Heart right ventricle (tissue), 16 donors: ENCODE results near the gene OLIG1. TPM values are rescaled to one million over a fixed set of nuclear protein-coding genes. Genes with fewer than 3 reads are reported as not detected.

Source experiments
- ATAC-seq, 8 donors: fragments of 200-7000 bp; cut with Tn5 transposase; one replicate each; pipeline ENCODE4 v1.9.1; 2020; ENCODE audit warnings: mild to moderate bottlenecking in 8 of 8, moderate library complexity in 8 of 8, moderate number of reproducible peaks in 1 of 8
- DNase-seq, 2 donors: peaks; one replicate each; pipeline ENCODE4 v3.0.0-alpha.2; 2020
- H3K27ac ChIP-seq, 10 donors: fragments of 200-600 bp; sonication (generic) in 2 of 10; one replicate each; pipeline versions ENCODE4 v1.5.0 to v1.8.0; 2020 to 2022; ENCODE audit warnings: mild to moderate bottlenecking in 3 of 10
- H3K27me3 ChIP-seq, 7 donors: fragments of 200-600 bp; one replicate each; pipeline ENCODE4 v1.8.0; 2021 to 2022; ENCODE audit warnings: mild to moderate bottlenecking in 2 of 7
- H3K36me3 ChIP-seq, 9 donors: fragments of 200-600 bp; sonication (generic) in 1 of 9; one replicate each; pipeline versions ENCODE4 v1.5.0 to v1.8.0; 2020 to 2022; ENCODE audit warnings: mild to moderate bottlenecking in 2 of 9
- H3K4me1 ChIP-seq, 9 donors: fragments of 200-600 bp; sonication (generic) in 1 of 9; one replicate each; pipeline versions ENCODE4 v1.5.0 to v1.8.0; 2020 to 2022; ENCODE audit warnings: mild to moderate bottlenecking in 4 of 9
- H3K4me3 ChIP-seq, 10 donors: fragments of 200-600 bp; sonication (generic) in 2 of 10; one replicate each; pipeline versions ENCODE4 v1.5.0 to v1.8.0; 2020 to 2022; ENCODE audit warnings: mild to moderate bottlenecking in 7 of 10, moderate library complexity in 2 of 10
- H3K9me3 ChIP-seq, 11 donors: fragments of 200-600 bp in 10 of 11; sonication (generic) in 2 of 11; one replicate each; pipeline versions ENCODE4 v1.5.0 to v1.8.0; 2013 to 2022; ENCODE audit warnings: mild to moderate bottlenecking in 2 of 11, control low read depth in 1 of 11, moderate library complexity in 1 of 11
- CTCF ChIP-seq, 9 donors: fragments of 200-600 bp; sonication (generic) in 2 of 9; IDR thresholded peaks; one replicate each; pipeline versions ENCODE4 v1.5.0 to v1.8.0; 2021 to 2022; ENCODE audit warnings: antibody characterized with exemption in 9 of 9, mild to moderate bottlenecking in 5 of 9, moderate library complexity in 1 of 9
- WGBS, 2 donors: extraction: QIAGEN DNeasy Blood & Tissue Kit; methylation state at CpG; one replicate each; pipeline ENCODE4 v1.1.7; 2013; ENCODE audit warnings: inconsistent platforms in 1 of 2; 5-methylcytosine and 5-hydroxymethylcytosine counted together
- intact Hi-C, 10 donors: fragments of 100-400 bp; cut with DNase I; formaldehyde crosslinking; loops; one replicate each; pipeline versions ENCODE4 v1.11.1 to v1.14.2; 2022
- polyA plus RNA-seq, 2 donors: library from polyadenylated mRNA; stranded (reverse); fragments of 200-250 nt; gene quantifications; one replicate each; pipeline ENCODE4 v1.2.3, GENCODE V29; 2013
- total RNA-seq, 10 donors: library from RNA; stranded (reverse); fragmentation: NEBNext Ultra II Directional in 3 of 10; extraction: Animal tissue kit (Norgen Biotek cat#: 25700) in 3 of 10; gene quantifications; one replicate each; pipeline versions ENCODE4 v1.2.1 to v1.2.4, GENCODE V29; 2021 to 2023
- donor health status: Arrhythmogenic right ventricular cardiomyopathy.
- donor health status: ischemic (EF 13 %, LVEDD 7.1; RV severe dilation, severe dysfunction).
- donor health status: healthy with polysubstance abuse.
- donor health status: DM: no; HTN: yes; CAD: no.
- donor health status: DM: no; HTN: no; CAD: no.
- donor health status: ischemic (EF 25% LVEDD 6.9; RV normal size, moderate dysfunction).
- donor health status: ischemic (EF 25% LVEDD 5.7; RV mildly dilated, moderate dysfunction).
- donor health status: healthy.
- donor health status: DM: yes; HTN: yes; CAD: no.
- donor health status: Ischemic cardiomyopathy.
- donor health status: ischemic (EF 35%, LVEDD 5.7; RV mildly dilated, moderate dysfunction).
- donor health status: nonischemic (EF 11% LVEDD 7.7; RV severe dilation, severe dysfunction).
- donor health status: DM: yes; HTN: yes; CAD: no.
- donor health status: PGD.
- donor health status: ischemic (EF 29% LVEDD 5.4; RV normal size, mild dysfunction).
- donor health status: nonischemic (EF 23%, LVEDD 6.1; RV moderate dilation, normal function).

OLIG1 gene
- total and polyA plus RNA-seq, 12 donors = 0.09 to 0.49 (median 0.12) TPM; not detected in 8

GRCh38 chr21:33033094-33033951 lies 36.6 kb upstream of the OLIG1 start:
- Histone ChIP-seq H3K36me3 (no peaks in the 10 kb centered on the region), H3K4me3 (no peak overlapping the region), H3K27me3 (peaks cover 44 to 98% (median 95%) of the 10 kb centered on the region in 7 donors), H3K27ac (no peak overlapping the region), H3K4me1 (peaks cover 0 to 31% (median 14%) of the 10 kb centered on the region in 9 donors), H3K9me3 (no peaks in the 10 kb centered on the region)
- ATAC-seq (no peak), DNase-seq (no peak)
- WGBS, 2 donors = 4 to 6% methylated on average over 71 to 76 of the region's 76 CpGs
- intact Hi-C loops = no loop called here
- TF ChIP-seq CTCF (IDR thresholded peaks at IDR 0.05) = no peak

GRCh38 chr21:33033961-33034413 lies 36.0 kb upstream of the OLIG1 start:
- ATAC-seq (no peak), DNase-seq (no peak)
- Histone ChIP-seq H3K4me1 (peaks cover 0 to 24% (median 7%) of the 10 kb centered on the region in 9 donors), H3K4me3 (no peak overlapping the region), H3K9me3 (no peaks in the 10 kb centered on the region), H3K27me3 (peaks cover 44 to 98% (median 95%) of the 10 kb centered on the region in 7 donors), H3K27ac (no peak overlapping the region), H3K36me3 (no peaks in the 10 kb centered on the region)
- 30 to 31% methylated on average over 20 of the region's 20 CpGs for WGBS, 2 donors
- no peak for TF ChIP-seq CTCF (IDR thresholded peaks at IDR 0.05)
- intact Hi-C loops = no loop called here

- ATAC-seq (no peak), DNase-seq (no peak)
- 77 to 79% methylated on average over 1 of the region's 1 CpG for WGBS, 2 donors
- intact Hi-C loops = no loop called here
- no peaks in the 10 kb centered on the region for H3K9me3 ChIP-seq
- no peak for TF ChIP-seq CTCF (IDR thresholded peaks at IDR 0.05)
- H3K27me3 ChIP-seq = peaks cover 34 to 95% (median 88%) of the 10 kb centered on the region in 7 donors
- no peak overlapping the region for H3K27ac ChIP-seq
- H3K4me1 ChIP-seq = peaks cover 0 to 17% (median 0%) of the 10 kb centered on the region in 9 donors
- no peak overlapping the region for H3K4me3 ChIP-seq
- no peaks in the 10 kb centered on the region for H3K36me3 ChIP-seq
These were observed 34.8 kb upstream of the OLIG1 start for GRCh38 chr21:33035147-33035546.

GRCh38 chr21:33036430-33037162 lies 33.3 kb upstream of the OLIG1 start:
- 30 to 42% methylated on average over 11 of the region's 11 CpGs for WGBS, 2 donors
- ATAC-seq = peak in 6 of 8 donors; percentile 56 to 72 (median 67)
- no peaks in the 10 kb centered on the region for H3K9me3 ChIP-seq
- DNase-seq = no peak
- H3K27me3 ChIP-seq = peaks cover 23 to 94% (median 88%) of the 10 kb centered on the region in 7 donors
- intact Hi-C loops = no loop called here
- TF ChIP-seq CTCF (IDR thresholded peaks at IDR 0.05) = no peak
- peaks cover 0 to 17% (median 0%) of the 10 kb centered on the region in 9 donors for H3K4me1 ChIP-seq
- H3K27ac ChIP-seq = peak overlapping the region in 1 of 10 donors; percentile 59
- no peaks in the 10 kb centered on the region for H3K36me3 ChIP-seq
- no peak overlapping the region for H3K4me3 ChIP-seq
